ENCODE results near the gene ATG2B. TPM values are rescaled to one million over a fixed set of nuclear protein-coding genes. Genes with fewer than 3 reads are reported as not detected.

Gene ATG2B
- total RNA-seq, 2 donors from 2014 or later, result 13.6 to 20.8 TPM

DNA sequence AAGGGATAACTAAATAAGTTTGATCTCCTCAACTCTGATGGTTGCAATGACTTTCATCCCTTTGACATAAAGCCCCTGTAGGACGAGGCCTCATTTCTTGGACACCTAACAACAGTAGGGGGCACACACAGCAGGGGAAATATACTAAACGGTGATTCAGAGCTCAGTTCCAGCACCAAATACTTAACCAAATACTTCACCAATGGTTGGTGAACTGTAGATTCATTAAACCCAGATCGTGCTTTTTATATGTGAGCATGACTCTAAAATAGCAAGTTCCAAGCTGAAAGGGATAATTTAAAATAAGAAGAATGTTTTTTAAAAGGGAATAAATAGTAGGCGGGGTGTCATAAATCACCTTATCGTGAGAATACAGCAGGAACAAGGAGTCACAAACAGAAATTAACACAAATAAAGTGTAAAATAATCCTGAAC, 53.2 kb downstream of the ATG2B start:
- Histone ChIP-seq H3K27me3 (no peaks in the 10 kb centered on the region), H3K9ac (ENCODE audit: low read depth in 2 of 2, low read length in 2 of 2) (peak overlapping the region in 1 of 2 donors; percentile 21), H3K27ac (peak overlapping the region; percentile 49), H3K4me3 (no peak overlapping the region), H3K4me1 (peaks cover 6% of the 10 kb centered on the region), H3K9me3 (no peaks in the 10 kb centered on the region), H3K36me3 (no peaks in the 10 kb centered on the region)
- TF ChIP-seq, protein P1, sequence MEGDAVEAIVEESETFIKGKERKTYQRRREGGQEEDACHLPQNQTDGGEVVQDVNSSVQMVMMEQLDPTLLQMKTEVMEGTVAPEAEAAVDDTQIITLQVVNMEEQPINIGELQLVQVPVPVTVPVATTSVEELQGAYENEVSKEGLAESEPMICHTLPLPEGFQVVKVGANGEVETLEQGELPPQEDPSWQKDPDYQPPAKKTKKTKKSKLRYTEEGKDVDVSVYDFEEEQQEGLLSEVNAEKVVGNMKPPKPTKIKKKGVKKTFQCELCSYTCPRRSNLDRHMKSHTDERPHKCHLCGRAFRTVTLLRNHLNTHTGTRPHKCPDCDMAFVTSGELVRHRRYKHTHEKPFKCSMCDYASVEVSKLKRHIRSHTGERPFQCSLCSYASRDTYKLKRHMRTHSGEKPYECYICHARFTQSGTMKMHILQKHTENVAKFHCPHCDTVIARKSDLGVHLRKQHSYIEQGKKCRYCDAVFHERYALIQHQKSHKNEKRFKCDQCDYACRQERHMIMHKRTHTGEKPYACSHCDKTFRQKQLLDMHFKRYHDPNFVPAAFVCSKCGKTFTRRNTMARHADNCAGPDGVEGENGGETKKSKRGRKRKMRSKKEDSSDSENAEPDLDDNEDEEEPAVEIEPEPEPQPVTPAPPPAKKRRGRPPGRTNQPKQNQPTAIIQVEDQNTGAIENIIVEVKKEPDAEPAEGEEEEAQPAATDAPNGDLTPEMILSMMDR (IDR thresholded peaks at IDR 0.05), result no peak
- DNase-seq, result no peak
- intact Hi-C loops (cut with DNase I), result no loop called here

DNA sequence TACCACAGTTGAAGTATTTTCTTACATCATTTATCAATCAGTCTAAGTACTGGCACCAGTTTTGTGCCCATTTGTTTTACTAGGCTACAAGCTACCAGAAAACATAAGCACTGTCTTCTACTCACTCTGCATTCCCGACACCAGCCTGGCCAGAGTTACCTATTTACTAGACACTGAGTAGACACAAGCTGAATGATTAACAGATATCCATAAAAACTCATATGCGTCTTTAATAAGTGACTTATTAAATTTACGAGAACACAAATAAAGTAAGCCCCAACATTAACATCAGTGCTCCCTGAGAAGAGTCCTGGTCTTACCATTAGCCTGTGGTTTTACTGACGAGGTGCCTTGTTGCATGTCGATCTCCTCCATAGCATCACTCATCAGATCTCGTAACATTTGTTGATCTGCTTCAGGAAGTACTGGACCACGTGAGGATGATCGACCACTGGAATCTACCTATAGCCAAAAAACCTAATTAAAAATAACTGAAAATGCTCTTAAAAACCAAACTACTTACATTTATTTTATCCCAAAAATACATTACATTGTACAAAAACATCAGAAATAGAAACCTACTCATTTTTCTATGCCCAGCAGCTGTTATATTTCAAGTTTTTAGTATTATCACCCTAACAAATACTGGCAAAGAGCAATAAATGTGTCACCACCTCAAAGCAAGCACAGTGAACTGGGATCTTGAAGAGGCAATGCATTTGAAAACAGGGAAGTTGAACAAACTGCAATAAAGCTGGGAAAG, 53.8 kb downstream of the ATG2B start:
- TF ChIP-seq, protein P1 (IDR thresholded peaks at IDR 0.05), result no peak
- peaks cover 6% of the 10 kb centered on the region for H3K4me1 ChIP-seq
- H3K27ac ChIP-seq, result peak overlapping the region; percentile 49
- H3K9ac ChIP-seq (ENCODE audit: low read depth in 2 of 2, low read length in 2 of 2), result peak overlapping the region in 1 of 2 donors; percentile 22
- H3K36me3 ChIP-seq, result no peaks in the 10 kb centered on the region
- DNase-seq, result peak; percentile 33
- H3K27me3 ChIP-seq, result no peaks in the 10 kb centered on the region
- no peaks in the 10 kb centered on the region for H3K9me3 ChIP-seq
- no peak overlapping the region for H3K4me3 ChIP-seq
- intact Hi-C loops (cut with DNase I), result no loop called here

DNA sequence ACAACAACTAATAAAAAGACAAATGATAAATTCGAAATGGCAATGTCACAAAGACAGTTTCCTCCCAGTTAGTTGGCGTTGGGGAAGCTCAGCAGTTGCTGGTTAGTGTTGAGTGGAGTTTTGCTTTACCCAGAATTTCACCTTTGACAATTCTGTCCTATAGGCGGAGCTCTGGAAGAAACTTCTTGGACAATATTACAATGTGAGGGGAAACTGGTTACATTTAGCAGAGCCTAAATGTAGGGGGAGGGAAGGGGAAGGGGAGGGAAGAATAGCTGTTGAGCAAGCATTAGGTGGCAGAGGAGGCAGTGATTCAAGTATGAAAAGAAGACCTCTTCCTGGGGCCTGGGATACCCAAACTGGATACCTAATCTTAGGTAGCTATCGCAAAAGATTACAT, 55.7 kb downstream of the ATG2B start:
- no peak overlapping the region for H3K9ac ChIP-seq (ENCODE audit: low read depth in 2 of 2, low read length in 2 of 2)
- intact Hi-C loops (cut with DNase I), result no loop called here
- H3K27me3 ChIP-seq, result no peaks in the 10 kb centered on the region
- no peak overlapping the region for H3K27ac ChIP-seq
- no peak for DNase-seq
- TF ChIP-seq, protein P1 (IDR thresholded peaks at IDR 0.05), result no peak
- no peaks in the 10 kb centered on the region for H3K9me3 ChIP-seq
- H3K4me3 ChIP-seq, result no peak overlapping the region
- H3K4me1 ChIP-seq, result peaks cover 6% of the 10 kb centered on the region
- no peaks in the 10 kb centered on the region for H3K36me3 ChIP-seq

DNA sequence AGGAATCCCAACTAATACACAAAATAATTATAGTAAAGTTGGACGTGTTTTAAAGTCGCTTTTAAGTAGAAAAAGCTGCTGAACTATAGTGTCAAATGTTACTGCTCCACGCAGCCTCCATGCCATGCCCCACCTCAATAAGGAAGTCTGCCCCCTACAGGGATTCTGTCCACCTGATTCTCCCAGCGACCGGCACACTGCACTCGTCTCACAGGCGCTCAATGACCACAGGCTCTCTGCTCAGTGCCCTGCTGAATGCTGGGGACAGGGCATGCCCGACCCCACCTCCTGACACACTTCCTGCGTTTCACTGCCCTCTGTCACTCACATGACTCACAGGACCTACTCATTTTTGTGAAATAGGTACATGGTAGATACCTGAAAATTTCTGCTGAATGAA, 58.2 kb downstream of the ATG2B start:
- TF ChIP-seq, protein P1 (IDR thresholded peaks at IDR 0.05), result no peak
- H3K4me1 ChIP-seq, result no peaks in the 10 kb centered on the region
- H3K36me3 ChIP-seq, result no peaks in the 10 kb centered on the region
- DNase-seq, result no peak
- no peak overlapping the region for H3K4me3 ChIP-seq
- H3K9ac ChIP-seq (ENCODE audit: low read depth in 2 of 2, low read length in 2 of 2), result no peak overlapping the region
- intact Hi-C loops (cut with DNase I), result no loop called here
- no peaks in the 10 kb centered on the region for H3K27me3 ChIP-seq
- no peaks in the 10 kb centered on the region for H3K9me3 ChIP-seq
- H3K27ac ChIP-seq, result no peak overlapping the region

DNA sequence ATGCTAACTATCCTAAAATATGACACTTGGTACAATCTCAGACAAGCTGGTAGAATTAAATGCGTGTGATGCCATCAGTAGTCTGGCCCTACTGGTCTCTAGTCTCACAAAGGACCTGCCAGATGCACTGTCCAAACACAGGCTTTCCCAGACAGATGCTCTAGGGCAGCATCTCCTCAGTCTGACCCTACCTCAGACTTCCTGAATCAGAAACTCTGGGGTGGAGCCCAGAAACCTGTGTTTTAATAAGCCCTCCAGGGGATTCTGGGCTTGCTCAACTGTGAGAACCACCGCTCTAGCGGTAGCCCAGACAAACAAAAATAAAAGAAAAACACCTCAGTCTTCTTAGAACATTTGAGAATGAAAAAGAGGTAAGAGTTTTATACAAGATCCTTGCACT, 59.2 kb downstream of the ATG2B start:
- intact Hi-C loops (cut with DNase I), result no loop called here
- no peaks in the 10 kb centered on the region for H3K36me3 ChIP-seq
- H3K27me3 ChIP-seq, result no peaks in the 10 kb centered on the region
- no peak overlapping the region for H3K4me3 ChIP-seq
- H3K27ac ChIP-seq, result no peak overlapping the region
- H3K9me3 ChIP-seq, result no peaks in the 10 kb centered on the region
- H3K9ac ChIP-seq (ENCODE audit: low read depth in 2 of 2, low read length in 2 of 2), result no peak overlapping the region
- TF ChIP-seq, protein P1 (IDR thresholded peaks at IDR 0.05), result no peak
- DNase-seq, result no peak
- H3K4me1 ChIP-seq, result no peaks in the 10 kb centered on the region

All from colonic mucosa (tissue), 4 donors.